ENCODE results near the gene NLRP7.
"Not testable (repeated sequence)": the region's sequence is repeated elsewhere in the genome, so short reads cannot be mapped to it uniquely, and the experiment has no call there.

NLRP7 gene

DNA sequence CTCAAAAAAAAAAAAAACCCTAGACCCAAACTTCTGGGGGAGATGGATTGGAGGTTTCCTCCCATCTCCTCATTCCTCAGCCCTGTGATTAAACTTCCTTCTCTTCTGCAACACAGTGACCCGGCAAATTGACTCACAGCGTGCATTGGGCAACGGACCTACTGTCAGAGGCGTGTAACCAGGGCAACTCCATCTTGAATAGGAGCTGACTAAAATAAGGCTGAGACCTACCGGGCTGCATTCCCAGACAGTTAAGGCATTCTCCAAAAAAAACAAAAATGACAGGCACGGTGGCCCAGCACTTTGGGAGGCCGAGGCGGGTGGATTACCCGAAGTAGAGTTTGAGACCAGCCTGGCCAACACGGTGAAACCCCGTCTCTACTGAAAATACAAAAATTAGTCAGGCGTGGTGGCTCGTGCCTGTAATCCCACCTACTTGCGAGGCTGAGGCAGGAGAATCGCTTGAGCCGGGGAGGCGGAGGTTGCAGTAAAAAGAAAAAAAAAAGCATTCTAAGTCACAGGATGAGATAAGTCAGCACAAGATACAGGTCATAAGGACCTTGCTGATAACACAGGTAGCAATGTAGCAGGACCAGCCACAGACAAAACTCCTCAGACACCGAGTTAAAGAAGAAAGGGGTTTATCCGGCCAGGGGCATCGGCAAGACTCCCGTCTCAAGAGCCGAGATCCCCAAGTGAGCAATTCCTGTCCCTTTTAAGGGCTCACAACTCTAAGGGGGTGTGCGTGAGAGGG lies 5.4 kb upstream of the NLRP7 start:
- no peak overlapping the region for H3K9ac ChIP-seq
- TF ChIP-seq, protein P1, sequence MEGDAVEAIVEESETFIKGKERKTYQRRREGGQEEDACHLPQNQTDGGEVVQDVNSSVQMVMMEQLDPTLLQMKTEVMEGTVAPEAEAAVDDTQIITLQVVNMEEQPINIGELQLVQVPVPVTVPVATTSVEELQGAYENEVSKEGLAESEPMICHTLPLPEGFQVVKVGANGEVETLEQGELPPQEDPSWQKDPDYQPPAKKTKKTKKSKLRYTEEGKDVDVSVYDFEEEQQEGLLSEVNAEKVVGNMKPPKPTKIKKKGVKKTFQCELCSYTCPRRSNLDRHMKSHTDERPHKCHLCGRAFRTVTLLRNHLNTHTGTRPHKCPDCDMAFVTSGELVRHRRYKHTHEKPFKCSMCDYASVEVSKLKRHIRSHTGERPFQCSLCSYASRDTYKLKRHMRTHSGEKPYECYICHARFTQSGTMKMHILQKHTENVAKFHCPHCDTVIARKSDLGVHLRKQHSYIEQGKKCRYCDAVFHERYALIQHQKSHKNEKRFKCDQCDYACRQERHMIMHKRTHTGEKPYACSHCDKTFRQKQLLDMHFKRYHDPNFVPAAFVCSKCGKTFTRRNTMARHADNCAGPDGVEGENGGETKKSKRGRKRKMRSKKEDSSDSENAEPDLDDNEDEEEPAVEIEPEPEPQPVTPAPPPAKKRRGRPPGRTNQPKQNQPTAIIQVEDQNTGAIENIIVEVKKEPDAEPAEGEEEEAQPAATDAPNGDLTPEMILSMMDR (IDR thresholded peaks at IDR 0.05) = no peak
- H3K79me2 ChIP-seq = no peaks in the 10 kb centered on the region
- no peaks in the 10 kb centered on the region for H3K4me1 ChIP-seq
- H3K9me3 ChIP-seq (ENCODE audit: control insufficient read depth, low read length) = no peaks in the 10 kb centered on the region
- H2AFZ ChIP-seq = no peak overlapping the region
- H3K4me3 ChIP-seq (ENCODE audit: low read depth, low read length) = no peak overlapping the region
- H3K36me3 ChIP-seq (ENCODE audit: control insufficient read depth, insufficient read depth, low read length) = no peaks in the 10 kb centered on the region
- H3K27me3 ChIP-seq (ENCODE audit: control insufficient read depth, insufficient read depth, low read length) = no peaks in the 10 kb centered on the region
- H3K4me2 ChIP-seq (ENCODE audit: low read length) = no peak overlapping the region
- H3K27ac ChIP-seq = no peak overlapping the region

DNA sequence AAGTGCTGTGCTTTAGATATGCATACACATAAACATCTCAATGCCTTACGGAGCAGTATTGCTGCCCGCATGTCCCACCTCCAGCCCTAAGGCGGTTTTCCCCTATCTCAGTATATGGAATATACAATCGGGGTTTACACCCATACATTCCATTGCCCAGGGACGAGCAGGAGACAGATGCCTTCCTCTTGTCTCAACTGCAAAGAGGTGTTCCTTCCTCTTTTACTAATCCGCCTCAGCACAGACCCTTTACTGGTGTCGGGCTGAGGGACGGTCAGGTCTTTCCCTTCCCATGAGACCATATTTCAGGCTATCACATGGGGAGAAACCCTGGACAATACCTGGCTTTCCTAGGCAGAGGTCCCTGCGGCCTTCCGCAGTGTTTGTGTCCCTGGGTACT lies 3.2 kb upstream of the NLRP7 start:
- not testable (repeated sequence) for H3K36me3 ChIP-seq (ENCODE audit: control insufficient read depth, insufficient read depth, low read length); H3K9ac ChIP-seq; H3K4me1 ChIP-seq; H3K4me3 ChIP-seq (ENCODE audit: low read depth, low read length); H3K27me3 ChIP-seq (ENCODE audit: control insufficient read depth, insufficient read depth, low read length); H3K9me3 ChIP-seq (ENCODE audit: control insufficient read depth, low read length); H3K79me2 ChIP-seq; H2AFZ ChIP-seq; H3K27ac ChIP-seq; H3K4me2 ChIP-seq (ENCODE audit: low read length)

DNA sequence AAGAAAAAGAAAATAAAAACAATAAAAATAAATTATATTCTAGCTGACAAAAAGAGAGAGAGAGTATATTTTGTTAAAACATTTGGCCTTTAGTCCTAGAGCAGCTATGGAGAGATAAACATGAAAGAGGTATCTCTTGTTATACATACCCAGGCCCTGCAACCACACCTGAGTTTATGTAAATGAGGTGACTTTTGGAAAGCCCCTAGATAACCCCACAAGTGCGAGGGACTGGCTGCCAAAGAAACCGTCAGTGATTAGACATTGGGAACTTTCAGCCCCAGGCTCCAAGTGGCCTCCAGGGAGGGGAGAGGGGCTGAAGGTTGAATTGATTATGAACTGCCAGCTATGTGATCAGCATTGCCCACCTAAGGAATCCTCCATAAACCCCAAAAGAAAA lies 2.1 kb upstream of the NLRP7 start:
- TF ChIP-seq, protein P1 (IDR thresholded peaks at IDR 0.05) = no peak
- Histone ChIP-seq H3K4me3 (ENCODE audit: low read depth, low read length) (no peak overlapping the region), H3K36me3 (ENCODE audit: control insufficient read depth, insufficient read depth, low read length) (no peaks in the 10 kb centered on the region)

DNA sequence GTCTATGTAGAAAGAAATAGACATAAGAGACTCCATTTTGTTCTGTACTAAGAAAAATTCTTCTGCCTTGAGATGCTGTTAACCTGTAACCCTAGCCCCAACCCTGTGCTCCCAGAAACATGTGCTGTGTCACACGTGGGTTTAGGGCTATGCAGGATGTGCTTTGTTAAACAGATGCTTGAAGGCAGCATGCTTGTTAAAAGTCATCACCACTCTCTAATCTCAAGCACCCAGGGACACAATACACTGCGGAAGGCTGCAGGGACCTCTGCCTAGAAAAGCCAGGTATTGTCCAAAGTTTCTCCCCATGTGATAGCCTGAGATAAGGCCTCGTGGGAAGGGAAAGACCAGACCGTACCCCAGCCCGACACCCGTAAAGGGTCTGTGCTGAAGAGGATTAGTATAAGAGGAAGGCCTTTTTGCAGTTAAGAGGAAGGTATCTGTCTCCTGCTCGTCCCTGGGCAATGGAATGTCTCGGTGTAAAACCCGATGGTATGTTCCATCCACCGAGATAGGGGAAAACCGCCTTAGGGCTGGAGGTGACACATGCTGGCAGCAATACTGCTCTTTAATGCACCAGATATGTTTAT lies 3.5 kb downstream of the NLRP7 start:
- H3K4me3 ChIP-seq (ENCODE audit: low read depth, low read length); H3K4me1 ChIP-seq; H2AFZ ChIP-seq; H3K4me2 ChIP-seq (ENCODE audit: low read length); H3K79me2 ChIP-seq; H3K9ac ChIP-seq; H3K27me3 ChIP-seq (ENCODE audit: control insufficient read depth, insufficient read depth, low read length); H3K36me3 ChIP-seq (ENCODE audit: control insufficient read depth, insufficient read depth, low read length); H3K9me3 ChIP-seq (ENCODE audit: control insufficient read depth, low read length); H3K27ac ChIP-seq: not testable (repeated sequence)

More for the DNA sequence above, 2.1 kb upstream of the NLRP7 start:
- Histone ChIP-seq H3K9ac (no peak overlapping the region), H3K27me3 (ENCODE audit: control insufficient read depth, insufficient read depth, low read length) (no peaks in the 10 kb centered on the region), H3K9me3 (ENCODE audit: control insufficient read depth, low read length) (no peaks in the 10 kb centered on the region), H3K27ac (no peak overlapping the region), H2AFZ (no peak overlapping the region), H3K4me2 (ENCODE audit: low read length) (no peak overlapping the region), H3K79me2 (no peaks in the 10 kb centered on the region), H3K4me1 (no peaks in the 10 kb centered on the region)

DNA sequence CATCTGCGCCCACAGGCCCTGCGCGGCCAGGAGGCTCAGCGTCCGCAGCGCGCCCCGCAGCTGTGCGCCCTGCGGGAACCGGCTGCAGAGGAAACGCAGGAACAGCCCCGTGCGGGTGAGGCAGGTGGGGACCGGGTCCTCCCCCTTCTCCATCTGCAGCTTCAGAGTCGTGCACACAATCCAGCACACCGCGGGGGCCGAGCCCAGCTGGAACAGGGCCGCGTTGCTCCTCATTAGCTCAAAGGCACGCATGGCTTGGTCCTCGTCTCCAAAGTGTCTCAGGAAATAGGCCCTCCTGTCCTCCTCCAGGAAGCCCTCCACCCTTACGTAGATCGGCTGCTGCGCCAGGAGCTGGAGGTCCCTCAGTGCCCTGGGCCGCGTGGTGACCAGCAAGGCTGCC lies 7.8 kb downstream of the NLRP7 start:
- H3K79me2 ChIP-seq; H3K4me1 ChIP-seq; H3K36me3 ChIP-seq (ENCODE audit: control insufficient read depth, insufficient read depth, low read length): not testable (repeated sequence)

DNA sequence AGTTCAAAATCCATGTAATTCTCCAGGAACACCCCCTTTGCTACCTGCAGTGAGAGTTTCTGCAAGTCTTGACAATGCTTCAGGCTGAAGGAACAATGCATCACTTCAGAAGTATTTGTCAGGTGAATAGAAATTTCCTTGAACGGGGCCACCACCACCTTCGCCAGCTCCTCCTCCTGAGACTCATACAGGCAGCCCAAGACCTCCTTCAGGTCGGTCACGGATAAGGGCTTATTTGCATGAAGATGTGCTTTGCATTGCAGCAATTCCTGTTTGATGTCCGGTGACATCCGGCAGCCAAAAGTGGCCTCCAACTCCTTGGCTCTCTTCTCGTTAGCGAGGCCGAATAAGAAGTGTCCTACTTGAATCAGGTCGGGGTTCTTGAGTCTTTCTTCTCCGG lies 8.4 kb downstream of the NLRP7 start:
- no peak overlapping the region for H3K9ac ChIP-seq
- H3K4me2 ChIP-seq (ENCODE audit: low read length) = no peak overlapping the region
- no peaks in the 10 kb centered on the region for H3K9me3 ChIP-seq (ENCODE audit: control insufficient read depth, low read length)
- H3K27me3 ChIP-seq (ENCODE audit: control insufficient read depth, insufficient read depth, low read length) = no peaks in the 10 kb centered on the region
- no peaks in the 10 kb centered on the region for H3K4me1 ChIP-seq
- no peaks in the 10 kb centered on the region for H3K36me3 ChIP-seq (ENCODE audit: control insufficient read depth, insufficient read depth, low read length)
- H3K27ac ChIP-seq = no peak overlapping the region
- H3K79me2 ChIP-seq = no peaks in the 10 kb centered on the region
- H2AFZ ChIP-seq = no peak overlapping the region
- no peak overlapping the region for H3K4me3 ChIP-seq (ENCODE audit: low read depth, low read length)
- TF ChIP-seq, protein P1 (IDR thresholded peaks at IDR 0.05) = no peak

More for the DNA sequence above, 7.8 kb downstream of the NLRP7 start:
- H3K4me3 ChIP-seq (ENCODE audit: low read depth, low read length); H3K9ac ChIP-seq; H3K27ac ChIP-seq; H3K9me3 ChIP-seq (ENCODE audit: control insufficient read depth, low read length); H3K27me3 ChIP-seq (ENCODE audit: control insufficient read depth, insufficient read depth, low read length); H3K4me2 ChIP-seq (ENCODE audit: low read length); H2AFZ ChIP-seq: not testable (repeated sequence)
